ENCODE results near the gene TRAF2.

Gene TRAF2

GRCh38 chr9:136847826-136848392 is 38.4 kb upstream of the TRAF2 start:
- DNase-seq: peak; percentile 92

GRCh38 chr9:136848393-136849037 is 37.8 kb upstream of the TRAF2 start:
- peak; percentile 94 for DNase-seq

DNA sequence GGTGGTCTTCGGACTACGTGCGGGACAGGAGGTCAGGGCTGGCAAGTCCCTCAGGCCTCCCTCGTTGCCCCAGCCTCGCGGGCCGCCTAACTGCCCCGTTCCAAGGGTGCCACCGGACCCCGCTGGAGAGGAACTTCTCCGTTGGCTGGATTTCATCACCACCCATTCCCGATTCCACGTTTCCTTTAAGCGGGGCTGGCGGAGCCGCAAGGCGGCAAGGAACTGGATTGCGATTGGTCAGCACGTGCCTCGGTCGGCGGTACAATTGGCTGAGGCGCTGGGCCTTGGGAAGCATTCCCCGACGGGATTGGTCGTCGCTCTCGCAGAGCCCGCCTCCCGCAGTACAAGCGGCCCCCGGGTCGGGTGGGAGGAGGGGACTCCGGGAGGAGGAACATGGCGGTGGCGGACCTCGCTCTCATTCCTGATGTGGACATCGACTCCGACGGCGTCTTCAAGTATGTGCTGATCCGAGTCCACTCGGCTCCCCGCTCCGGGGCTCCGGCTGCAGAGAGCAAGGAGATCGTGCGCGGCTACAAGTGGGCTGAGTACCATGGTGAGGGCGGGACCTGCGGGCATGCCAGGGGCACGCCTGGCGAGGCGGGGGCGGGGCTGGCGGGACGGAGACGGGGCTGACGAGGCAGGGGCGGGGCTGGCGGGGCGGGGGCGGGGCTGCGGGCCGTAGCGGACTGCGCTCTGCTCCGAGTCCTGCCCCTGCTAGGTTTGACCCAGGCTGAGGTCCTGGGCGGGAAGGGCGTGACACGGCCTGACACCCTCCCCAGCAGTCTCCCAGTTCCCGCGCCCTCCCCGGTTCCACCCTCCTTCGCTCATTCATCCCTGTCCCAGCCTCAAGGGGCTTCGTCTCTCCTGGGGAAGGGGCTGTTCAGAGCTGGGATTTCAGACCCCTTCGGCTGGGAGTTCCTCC is 37.0 kb upstream of the TRAF2 start, which contains the start of gene PHPT1:
Gene PHPT1 (plus strand): TSS at position 372 of the 922 bp plus-strand sequence. CDS start 22 bp downstream, at position 394.
- DNase-seq: peak; percentile 100

- DNase-seq: no peak
Measured at GRCh38 chr9:136849960-136850865, 36.1 kb upstream of the TRAF2 start.

- no peak for DNase-seq
Measured at GRCh38 chr9:136850866-136851775, 35.2 kb upstream of the TRAF2 start.

DNA sequence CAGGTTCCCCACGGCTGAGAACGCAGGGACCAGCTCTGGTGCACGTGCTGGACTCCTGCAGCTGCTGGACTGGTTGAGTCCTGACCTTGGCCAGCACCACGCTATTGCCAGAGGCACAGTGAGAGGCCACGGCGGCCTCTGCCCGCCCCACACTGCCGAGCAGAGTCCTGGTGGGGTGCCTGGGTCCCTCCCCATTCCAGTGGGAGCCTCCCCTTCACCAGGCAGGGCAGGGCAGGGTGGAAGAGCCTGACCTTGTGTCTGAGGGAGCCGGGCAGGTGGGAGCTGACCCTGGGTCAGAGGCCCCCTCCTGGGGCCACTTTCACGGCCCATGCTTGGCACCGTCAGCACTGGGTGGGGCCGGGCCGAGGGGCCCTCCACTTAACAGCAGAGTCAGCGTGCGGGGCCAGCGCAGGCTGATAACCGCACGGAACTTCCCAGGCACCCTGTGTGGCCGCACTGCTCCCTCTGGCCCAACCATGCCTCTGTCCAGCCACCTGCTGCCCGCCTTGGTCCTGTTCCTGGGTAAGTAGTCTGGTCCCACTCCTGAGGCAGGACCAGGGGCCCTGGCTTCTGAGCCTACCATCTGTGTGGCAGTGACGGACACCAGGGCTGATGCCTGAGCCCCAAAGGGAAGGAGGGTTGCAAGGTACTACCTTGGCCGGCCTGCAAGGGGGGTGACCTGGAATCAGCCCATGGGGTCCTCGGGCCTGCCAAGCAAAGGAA is 34.2 kb upstream of the TRAF2 start, which contains the start of gene MAMDC4:
Gene MAMDC4 (plus strand): TSS at position 406 of the 723 bp plus-strand sequence. CDS start 71 bp downstream, at position 477.
- DNase-seq: no peak

- peak; percentile 32 for DNase-seq
Measured at GRCh38 chr9:136852664-136853595, 33.4 kb upstream of the TRAF2 start.

DNA sequence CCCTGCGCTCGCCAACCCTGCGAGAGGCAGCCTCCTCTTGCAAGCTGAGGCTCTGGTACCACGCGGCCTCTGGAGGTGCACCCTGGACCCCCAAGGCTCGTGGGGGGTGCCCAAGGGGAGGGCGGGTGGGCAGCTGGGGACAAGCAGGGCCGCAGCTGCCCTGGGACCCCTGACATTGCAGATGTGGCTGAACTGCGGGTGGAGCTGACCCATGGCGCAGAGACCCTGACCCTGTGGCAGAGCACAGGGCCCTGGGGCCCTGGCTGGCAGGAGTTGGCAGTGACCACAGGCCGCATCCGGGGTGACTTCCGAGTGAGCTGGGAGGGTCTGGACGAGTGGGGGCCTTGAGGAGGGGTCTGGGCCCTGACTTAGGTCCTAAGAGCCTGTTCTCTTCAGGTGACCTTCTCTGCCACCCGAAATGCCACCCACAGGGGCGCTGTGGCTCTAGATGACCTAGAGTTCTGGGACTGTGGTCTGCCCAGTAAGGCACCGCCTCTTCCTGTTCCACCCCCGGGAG is 32.7 kb upstream of the TRAF2 start:
- DNase-seq: no peak

DNA sequence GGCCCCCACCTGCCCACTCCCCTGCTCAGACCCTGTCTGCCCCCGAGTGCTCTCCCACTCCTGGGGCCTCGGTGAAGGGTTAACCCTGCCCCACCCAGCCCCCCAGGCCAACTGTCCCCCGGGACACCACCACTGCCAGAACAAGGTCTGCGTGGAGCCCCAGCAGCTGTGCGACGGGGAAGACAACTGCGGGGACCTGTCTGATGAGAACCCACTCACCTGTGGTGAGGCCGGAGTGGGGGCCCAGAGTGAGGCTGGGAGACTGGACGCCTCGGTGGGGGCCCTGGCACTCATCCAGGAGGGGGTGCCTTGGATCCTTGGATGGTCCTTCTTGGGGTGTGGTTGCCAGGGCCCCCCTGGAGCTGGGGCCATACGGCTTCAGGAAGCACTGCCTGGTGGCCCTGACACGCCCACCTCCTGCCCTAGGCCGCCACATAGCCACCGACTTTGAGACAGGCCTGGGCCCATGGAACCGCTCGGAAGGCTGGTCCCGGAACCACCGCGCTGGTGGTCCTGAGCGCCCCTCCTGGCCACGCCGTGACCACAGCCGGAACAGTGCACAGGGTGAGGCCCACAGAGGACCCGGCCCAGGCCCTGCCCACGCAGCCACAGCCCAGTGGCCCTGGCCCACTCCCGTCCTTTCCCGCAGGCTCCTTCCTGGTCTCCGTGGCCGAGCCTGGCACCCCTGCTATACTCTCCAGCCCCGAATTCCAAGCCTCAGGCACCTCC is 32.0 kb upstream of the TRAF2 start:
- peak; percentile 53 for DNase-seq

DNA sequence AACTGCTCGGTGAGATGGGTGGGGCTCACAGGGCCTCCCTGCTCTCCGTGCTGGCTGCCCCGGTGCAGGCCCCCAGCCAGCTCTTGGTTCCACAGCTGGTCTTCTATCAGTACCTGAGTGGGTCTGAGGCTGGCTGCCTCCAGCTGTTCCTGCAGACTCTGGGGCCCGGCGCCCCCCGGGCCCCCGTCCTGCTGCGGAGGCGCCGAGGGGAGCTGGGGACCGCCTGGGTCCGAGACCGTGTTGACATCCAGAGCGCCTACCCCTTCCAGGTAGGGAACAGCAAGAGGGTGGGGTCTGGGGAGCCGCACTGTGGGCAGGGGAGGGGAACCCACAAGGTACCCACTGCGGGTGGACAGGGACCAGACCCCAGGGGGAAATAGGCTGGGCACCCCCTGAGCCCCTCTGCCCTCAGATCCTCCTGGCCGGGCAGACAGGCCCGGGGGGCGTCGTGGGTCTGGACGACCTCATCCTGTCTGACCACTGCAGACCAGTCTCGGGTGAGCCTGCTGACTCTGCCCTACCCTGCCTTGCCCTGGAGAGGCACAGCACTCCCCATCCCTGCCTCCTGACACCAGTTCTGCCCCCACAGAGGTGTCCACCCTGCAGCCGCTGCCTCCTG is 31.4 kb upstream of the TRAF2 start:
- DNase-seq: peak; percentile 20

DNA sequence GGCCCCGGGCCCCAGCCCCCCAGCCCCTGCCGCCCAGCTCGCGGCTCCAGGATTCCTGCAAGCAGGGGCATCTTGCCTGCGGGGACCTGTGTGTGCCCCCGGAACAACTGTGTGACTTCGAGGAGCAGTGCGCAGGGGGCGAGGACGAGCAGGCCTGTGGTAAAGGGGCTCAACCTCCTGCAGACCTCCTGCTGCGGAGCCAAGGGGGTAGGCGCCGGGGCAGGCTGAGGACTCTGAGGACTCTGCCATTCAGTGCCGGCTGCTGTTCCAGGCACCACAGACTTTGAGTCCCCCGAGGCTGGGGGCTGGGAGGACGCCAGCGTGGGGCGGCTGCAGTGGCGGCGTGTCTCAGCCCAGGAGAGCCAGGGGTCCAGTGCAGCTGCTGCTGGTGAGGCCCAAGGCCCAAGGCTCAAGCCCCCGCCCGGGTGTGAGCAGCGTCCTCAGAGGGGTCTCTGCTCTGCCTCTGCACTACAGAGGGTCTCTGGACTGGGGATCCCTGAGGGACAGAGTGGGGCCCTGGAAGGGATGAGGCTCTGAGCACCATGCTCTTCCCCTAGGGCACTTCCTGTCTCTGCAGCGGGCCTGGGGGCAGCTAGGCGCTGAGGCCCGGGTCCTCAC is 30.7 kb upstream of the TRAF2 start:
- DNase-seq: peak; percentile 18

GRCh38 chr9:136856079-136856476 is 30.2 kb upstream of the TRAF2 start:
- DNase-seq: no peak

DNA sequence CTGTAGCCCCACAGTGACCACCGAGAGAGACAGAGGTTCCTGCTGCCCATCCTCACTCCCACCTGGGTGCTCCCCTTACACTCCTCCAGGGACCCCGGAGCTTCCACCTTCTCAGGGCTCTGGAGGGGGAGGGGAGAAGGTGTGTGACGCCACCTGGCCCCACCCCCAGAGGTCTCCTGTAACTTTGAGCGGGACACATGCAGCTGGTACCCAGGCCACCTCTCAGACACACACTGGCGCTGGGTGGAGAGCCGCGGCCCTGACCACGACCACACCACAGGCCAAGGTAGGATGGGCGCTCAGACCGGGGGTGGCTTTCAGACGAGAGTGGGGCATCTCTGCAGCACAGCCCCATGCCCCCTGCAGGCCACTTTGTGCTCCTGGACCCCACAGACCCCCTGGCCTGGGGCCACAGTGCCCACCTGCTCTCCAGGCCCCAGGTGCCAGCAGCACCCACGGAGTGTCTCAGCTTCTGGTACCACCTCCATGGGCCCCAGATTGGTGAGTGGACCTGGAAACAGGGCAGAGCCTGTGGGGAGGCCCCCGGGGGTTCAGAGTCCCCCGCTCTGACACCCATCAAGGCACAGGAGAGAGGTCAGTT is 29.7 kb upstream of the TRAF2 start:
- peak; percentile 16 for DNase-seq

DNA sequence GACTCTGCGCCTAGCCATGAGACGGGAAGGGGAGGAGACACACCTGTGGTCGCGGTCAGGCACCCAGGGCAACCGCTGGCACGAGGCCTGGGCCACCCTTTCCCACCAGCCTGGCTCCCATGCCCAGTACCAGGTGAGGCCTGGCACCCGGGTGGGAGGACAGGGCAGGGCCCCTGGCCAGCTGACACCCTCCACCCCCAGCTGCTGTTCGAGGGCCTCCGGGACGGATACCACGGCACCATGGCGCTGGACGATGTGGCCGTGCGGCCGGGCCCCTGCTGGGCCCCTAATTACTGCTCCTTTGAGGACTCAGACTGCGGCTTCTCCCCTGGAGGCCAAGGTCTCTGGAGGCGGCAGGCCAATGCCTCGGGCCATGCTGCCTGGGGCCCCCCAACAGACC is 29.1 kb upstream of the TRAF2 start:
- DNase-seq: no peak

DNA sequence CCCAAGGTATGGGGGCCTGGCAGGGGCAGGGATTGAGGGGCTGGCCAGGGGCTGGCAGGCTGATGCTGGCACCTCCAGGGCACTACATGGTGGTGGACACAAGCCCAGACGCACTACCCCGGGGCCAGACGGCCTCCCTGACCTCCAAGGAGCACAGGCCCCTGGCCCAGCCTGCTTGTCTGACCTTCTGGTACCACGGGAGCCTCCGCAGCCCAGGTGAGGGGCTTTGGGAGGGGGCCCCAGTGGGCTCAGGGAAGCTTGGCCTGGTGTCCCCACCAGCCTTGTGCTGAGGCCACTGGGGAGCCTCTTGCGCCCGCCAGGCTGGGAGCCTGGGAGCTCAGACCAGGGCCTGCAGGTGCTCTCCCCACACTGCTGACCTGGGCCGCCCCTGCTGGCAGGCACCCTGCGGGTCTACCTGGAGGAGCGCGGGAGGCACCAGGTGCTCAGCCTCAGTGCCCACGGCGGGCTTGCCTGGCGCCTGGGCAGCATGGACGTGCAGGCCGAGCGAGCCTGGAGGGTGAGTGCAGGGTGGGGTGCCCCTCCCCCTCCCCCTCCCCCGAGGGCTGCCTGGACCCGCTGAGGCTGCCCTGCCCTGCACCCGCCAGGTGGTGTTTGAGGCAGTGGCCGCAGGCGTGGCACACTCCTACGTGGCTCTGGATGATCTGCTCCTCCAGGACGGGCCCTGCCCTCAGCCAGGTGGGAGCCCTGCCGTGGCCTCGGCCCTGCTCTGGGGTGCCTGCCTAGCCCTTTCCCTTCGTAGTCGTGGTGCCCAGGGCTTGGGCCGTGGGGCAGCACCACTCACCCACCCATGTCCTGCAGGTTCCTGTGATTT is 28.5 kb upstream of the TRAF2 start:
- no peak for DNase-seq

GRCh38 chr9:136858452-136858843 is 27.9 kb upstream of the TRAF2 start:
- DNase-seq: no peak
